NCI-H510A (cell line): ENCODE data around the gene TMEM44.
"Not testable (repeated sequence)": the region's sequence is repeated elsewhere in the genome, so short reads cannot be mapped to it uniquely, and the experiment has no call there.

Experiments used
- DNase-seq: peaks from one replicate; lab custom pipeline; 2025; lab: John Stamatoyannopoulos, UW

TMEM44 gene

DNA sequence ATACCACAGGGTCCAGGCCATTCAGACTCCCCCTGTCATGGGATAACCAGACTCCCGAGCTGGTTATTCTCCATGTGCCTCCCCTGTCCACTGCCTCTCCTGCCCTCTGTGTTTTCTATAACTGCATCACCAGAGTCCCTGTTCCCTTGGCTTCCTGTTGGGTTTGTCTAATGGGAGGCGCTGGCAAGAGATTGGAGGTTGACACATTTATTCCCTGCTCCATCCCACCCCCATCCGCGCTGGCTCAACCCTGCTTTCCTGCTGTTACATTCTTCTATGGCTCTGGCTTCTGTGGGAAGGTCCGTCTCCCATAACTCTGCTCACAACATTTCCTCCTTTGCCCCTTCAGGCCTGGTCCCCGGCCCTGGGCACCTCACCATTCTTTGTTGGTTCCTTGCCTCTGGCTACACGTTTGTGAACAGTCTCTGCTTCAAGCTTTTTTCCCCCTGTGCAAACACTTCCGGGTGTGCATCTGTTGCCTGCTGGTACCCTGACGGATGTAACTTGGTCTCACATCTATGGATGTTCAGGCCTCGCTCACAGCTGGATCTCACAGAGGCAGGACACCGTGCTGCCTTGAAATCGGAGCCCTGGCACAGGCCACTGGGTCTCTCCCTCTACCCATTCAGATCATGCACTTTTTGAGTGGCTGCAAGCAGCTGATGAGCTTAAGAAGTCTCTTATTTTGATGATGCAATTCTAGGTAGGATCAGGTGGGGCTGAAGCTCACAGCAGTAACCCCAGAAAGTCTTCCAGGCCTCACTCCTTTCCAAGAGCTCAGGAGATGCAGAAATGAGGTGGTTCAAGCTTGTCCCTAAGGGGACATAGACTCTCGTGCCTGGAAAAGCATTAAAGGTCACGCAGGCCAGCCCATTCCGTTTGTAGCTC is 77.8 kb downstream of the TMEM44 start:
- DNase-seq = no peak

DNA sequence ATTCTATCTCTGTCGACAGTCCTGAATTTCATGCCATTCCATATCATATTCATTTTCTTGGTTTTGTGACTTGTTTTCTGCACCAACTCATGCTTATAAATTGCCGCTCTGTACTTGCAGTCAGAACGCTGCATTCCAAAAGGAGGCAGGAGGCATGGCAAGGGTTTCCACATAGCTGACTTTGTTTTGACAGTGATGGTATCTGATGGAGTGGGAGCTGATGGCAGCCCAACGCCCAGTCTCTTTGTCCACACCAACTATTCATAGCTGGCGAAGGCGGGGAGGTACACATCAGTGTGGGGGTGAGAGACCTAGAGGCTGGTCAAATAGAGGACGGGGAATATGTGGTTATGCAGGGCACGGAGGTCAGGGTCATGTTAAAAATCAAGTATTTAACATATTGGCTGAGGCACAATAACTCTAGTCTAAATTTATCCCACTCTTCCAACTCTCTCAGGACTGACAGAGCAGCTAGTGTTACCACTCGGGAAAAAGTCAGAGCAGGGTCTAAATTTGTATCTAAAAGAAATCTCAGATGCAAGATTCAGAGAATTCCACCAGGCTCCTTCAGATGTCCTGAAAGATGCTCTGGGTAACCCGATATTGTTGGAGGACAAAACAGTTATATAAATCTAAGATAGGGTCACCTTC is 78.6 kb downstream of the TMEM44 start:
- DNase-seq = no peak

DNA sequence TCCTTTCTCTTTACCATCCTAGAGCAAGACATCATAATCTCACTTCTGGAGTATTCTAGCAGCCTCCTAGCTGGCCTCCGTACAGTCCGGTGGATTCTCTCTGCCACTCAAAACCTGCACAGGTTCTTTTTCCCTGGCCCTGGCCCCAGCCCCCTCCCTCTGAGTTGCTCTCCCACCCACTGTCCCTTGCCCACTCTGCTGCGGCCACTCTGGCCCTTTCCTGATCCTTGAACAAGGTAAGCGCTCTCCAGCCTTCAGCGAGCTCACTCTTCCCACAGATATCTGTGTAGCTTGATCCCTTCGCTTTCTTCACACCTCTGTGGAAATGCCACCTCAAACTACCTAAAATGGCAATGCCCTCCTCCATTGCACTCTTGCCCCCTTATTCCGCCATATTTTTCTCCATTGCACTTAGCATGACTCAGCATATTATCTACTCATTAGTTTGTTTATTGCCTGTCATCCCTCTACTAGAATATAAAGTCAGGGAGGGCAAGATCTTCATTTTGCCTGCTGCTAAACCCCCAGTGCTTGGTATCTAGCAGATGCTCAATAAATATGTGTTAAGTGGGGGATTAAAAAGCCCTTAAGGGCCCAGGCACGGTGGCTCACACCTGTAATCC is 80.8 kb downstream of the TMEM44 start:
- no peak for DNase-seq

DNA sequence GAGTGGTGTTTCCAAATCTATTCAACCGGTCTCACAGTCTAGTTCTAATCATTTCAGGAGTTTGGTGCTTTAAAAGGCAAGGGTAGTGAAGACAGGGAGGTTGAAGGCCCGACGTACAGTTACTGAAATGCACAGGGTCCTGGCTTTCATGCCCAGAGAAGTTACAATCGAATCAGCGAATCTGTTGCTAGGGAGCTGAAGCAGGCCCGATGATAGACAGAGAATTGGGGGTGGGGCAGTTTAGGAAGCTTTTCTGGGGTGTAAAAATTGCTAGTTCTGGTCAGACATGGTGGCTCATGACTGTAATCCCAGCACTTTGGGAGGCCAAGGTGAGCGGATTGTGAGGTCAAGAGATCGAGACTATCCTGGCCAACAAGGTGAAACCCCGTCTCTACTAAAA is 83.4 kb downstream of the TMEM44 start:
- DNase-seq = no peak

DNA sequence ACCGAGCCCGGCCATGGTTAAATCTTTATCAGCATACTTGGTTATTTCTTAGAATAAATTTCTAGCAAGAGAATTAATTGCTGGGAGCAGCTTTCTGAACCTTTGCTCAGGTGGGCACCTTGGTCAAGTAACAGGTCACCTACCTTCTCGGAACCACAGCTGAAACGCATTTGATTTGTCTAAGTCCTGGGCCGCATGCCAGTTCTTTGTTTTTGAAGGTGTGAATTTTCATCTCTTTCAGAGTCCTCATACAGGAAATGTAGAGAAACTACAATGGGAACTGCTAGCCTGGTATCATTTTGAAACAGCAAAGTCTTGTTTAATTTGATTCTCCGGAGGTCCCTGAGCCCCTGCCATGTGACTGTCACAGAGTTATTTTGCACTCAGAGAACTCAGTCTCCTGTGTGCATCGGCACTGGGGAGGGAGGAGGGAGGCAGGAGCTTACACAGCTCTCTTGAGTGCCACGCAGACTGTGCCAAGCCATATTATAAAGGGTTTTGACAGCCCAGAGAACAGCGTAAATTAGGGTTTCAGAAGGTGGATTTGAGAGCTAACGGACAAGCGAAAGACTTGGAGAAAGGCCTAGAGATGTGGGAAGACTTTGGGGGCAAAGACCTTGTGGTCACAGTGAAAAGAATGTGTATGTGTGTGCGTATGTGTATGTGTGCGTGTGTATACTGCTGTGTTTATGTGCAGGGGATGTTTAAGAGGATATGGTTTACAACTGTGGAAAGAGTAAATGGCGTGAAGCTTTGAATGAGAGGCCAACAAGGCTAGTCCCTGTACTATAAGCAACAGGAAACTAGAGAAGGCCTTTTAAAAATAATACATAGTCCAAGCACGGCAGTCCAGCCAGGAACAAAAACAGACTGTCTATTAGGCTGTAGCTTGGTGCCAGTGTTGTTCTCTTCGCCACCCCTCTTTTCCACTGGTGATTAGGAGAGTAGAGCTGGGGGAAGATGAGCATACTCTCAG is 84.6 kb downstream of the TMEM44 start:
- no peak for DNase-seq

DNA sequence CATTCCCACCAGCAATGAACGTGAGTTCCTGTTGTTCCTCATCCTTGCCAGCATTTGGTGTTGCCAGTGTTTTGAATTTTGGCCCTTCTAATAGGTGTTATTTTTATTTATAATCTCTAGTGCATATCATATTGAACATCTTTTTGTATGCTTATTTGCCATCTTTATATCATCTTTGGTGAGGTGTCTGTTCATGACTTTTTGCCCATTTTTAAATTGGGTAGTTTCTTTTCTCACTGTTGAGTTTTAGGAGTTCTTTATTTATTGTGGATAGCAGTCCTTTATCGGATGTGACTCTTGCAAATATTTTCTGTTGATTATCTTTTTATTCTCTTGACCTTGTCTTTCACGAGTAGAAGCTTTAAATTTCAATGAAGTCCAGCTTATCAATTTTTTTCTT is 86.2 kb downstream of the TMEM44 start:
- no peak for DNase-seq

DNA sequence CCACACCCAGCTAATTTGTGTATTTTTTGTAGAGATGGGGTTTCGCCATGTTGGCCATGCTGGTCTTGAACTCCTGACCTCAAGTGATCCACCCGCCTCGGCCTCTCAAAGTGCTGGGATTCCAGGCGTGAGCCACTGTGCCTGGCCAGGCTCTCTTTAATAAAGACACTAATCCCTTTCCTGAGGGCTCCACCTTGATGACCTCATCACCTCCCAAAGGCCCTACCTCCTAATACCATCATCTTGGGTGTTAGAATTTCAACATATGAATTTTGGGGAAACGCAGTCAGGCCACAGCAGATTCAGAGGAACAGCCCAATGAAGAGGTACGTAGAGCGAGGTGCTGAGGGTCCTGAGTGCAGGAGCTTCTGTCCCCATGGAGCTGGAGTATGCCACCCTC is 87.7 kb downstream of the TMEM44 start:
- not testable (repeated sequence) for DNase-seq

DNA sequence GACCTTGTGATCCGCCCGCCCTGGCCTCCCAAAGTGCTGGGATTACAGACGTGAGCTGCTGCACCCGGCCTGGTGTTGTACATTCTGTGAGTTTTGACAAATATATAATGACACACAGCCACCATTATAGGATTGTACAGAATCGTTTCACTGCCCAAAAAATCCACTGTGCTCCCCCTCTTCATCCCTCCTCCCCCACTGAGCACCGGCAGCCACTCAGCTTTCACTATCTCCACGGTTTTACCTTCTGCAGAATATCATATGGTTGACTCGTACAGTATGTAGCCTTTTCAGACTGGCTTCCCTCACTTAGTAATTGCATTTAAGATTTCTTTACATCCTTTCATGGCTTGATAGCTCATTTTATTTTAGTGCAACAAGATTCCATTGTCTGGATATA is 89.7 kb downstream of the TMEM44 start:
- DNase-seq = no peak

DNA sequence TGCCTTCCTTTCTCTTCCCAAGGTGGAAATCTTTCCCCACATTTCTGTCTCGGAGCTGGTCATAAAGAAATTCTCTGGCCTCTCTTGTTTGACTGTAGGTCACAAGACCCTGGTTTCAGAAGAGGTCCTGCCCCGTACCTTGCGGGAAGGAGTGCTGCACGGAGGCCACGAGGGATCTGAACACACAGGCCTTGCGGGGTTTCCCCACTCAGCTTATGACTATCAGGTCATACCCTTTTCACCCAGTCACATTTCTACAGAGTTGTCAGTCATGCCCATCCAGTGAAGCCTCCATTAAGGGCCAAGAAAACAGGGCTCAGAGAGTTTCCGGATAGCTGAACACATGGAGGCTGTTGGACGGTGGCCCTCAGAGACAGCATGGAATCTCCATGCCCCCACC is 91.7 kb downstream of the TMEM44 start:
- DNase-seq = no peak

DNA sequence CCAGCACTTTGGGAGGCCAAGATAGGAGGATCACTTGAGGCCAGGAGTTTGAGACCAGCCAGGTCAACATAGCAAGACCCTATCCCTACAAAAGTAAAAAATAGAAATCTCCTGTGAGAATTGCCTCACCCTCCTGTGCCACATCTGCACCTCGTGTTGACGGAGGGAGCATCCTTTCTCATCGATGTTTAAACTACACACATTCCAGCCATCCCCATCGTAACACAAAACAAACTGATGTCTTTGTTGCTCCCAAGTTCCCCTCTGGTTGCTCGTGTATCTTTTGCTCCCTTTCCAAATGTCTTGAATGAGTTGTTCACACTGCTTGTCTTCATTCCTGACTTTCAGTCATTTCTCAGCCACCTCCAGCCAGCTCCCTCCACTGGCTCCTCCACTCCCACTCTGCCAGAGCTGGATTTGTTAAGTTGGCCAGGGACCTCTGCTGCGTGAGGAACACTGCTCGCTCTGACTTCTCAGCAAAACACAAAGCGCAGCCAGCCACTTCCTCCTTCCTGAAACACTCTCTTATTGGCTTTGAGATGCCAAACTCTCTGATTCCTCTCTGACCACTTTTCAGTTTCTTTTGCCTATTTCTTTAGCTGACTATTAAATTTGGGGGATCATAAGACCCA is 92.8 kb downstream of the TMEM44 start:
- DNase-seq = no peak

DNA sequence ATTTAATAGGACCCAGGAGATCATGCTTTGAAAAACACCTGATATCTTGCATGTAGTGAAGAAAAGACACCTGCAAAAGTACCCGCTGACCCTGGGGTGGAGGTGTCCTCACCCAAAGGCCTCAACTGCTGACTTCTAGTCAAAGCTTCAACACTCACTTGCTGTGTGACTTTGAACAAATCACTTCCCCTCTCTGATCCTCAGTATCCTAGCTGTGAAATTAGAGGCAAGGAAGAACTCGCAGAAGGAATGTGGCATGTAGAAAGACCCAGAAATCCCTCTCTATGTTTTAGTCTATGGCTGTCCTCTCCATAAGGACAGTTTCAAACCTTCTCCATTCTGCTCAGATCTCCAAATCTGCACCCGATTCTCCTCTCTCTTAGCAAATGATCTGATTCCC is 93.7 kb downstream of the TMEM44 start:
- DNase-seq = no peak

DNA sequence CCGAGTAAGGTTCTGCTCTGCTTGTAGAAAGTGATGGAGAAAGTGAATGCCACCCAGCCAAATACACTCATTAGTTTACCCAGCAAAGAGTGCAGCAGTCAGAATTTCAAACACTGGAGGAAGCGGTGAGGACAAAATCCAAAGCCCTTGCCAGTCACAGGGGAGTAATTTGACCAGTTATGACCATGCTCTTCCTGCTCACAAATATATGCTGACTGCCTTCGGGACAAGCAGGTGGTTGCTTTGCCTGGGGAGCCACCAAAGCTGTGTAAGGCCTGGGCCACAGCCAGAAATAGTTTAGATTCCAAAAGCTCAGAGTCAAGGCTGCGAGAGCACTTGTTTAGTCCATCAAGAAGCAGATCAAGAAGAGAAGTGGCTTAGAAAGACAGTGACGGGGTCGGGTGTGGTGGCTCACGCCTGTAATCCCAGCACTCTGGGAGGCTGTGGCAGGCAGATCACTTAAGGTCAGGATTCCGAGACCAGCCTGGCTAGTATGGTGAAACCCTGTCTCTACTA is 95.4 kb downstream of the TMEM44 start:
- no peak for DNase-seq
